Peyer's patch (tissue), 4 donors: Measurements from ENCODE around the gene MAD1L1. TPM values are rescaled to one million over a fixed set of nuclear protein-coding genes. Genes with fewer than 3 reads are reported as not detected.

ENCODE experiments used
- DNase-seq, 3 donors: peaks; one replicate each; pipeline ENCODE4 v3.0.0-alpha.2; 2017 to 2019
- H3K27ac ChIP-seq, 4 donors: fragments of 200-600 bp; sonication (generic); one replicate each; pipeline ENCODE4 v1.5.1; 2016 to 2019
- H3K27me3 ChIP-seq, 2 donors: fragments of 200-600 bp; sonication (generic); one replicate each; pipeline ENCODE4 v1.5.1; 2019
- H3K36me3 ChIP-seq, 3 donors: fragments of 200-600 bp; sonication (generic); one replicate each; pipeline ENCODE4 v1.5.1; 2016 to 2019
- H3K4me1 ChIP-seq, 4 donors: fragments of 200-600 bp; sonication (generic); one replicate each; pipeline ENCODE4 v1.5.1; 2016 to 2019
- H3K4me3 ChIP-seq, 4 donors: fragments of 200-600 bp; sonication (generic); 1 replicate in 3 of 4; 2 replicates in 1 of 4; pipeline ENCODE4 v1.5.1; 2016 to 2019; ENCODE audit warnings: mild to moderate bottlenecking in 1 of 4
- H3K9me3 ChIP-seq, 4 donors: fragments of 200-600 bp; sonication (generic); one replicate each; pipeline ENCODE4 v1.5.1; 2016 to 2019; ENCODE audit warnings: mild to moderate bottlenecking in 1 of 4
- POLR2A ChIP-seq, 2 donors: fragments of 450-650 bp; IDR thresholded peaks; one replicate each; pipeline ENCODE4 v1.5.1; 2017; ENCODE audit warnings: antibody characterized with exemption in 2 of 2, mild to moderate bottlenecking in 2 of 2, moderate library complexity in 2 of 2
- total RNA-seq, 4 donors: library from RNA; depleted of rRNA; stranded (reverse); fragments of >200 nt; gene quantifications; one replicate each; pipeline ENCODE4 v1.1.0, GENCODE V29; 2016
- TF ChIP-seq, protein P1 (sequence below), 6 experiments: fragments of 450-650 bp in 4 of 6; fragments of 200-600 bp in 2 of 6; sonication (generic) in 1 of 6; IDR thresholded peaks; one replicate each; pipeline ENCODE4 v1.5.1; 2017 to 2019; ENCODE audit warnings: antibody characterized with exemption in 6 of 6, mild to moderate bottlenecking in 3 of 6, moderate library complexity in 1 of 6

Gene MAD1L1
- total RNA-seq, 4 donors from 2014 or later: 43.9 to 417 (median 59.1) TPM

DNA sequence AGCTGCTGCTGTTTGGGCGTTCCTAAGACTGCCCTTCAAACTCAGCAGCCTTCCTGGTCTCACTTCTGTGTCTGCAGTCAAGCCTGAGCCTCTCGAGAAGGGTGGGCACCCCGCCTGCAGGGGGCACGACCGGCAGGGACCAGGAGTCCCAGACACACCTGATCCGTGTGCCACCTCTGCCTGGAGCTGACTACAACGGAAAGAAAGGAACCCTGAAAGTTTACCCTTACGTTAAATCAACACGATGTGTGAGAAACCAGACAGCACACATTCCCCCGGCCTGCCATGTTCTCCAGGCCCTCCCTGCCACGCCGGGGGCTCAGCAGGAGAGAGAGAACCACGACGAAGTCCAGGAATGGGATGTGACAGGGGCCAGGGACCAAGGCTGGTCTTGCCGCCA is 5.0 kb downstream of the MAD1L1 start:
- DNase-seq: no peak
- Histone ChIP-seq H3K9me3 (no peaks in the 10 kb centered on the region), H3K27ac (no peak overlapping the region), H3K36me3 (peaks cover 0 to 41% (median 0%) of the 10 kb centered on the region in 3 donors), H3K4me3 (no peak overlapping the region), H3K4me1 (peaks cover 0 to 20% (median 6%) of the 10 kb centered on the region in 4 donors), H3K27me3 (no peaks in the 10 kb centered on the region)
- TF ChIP-seq POLR2A (IDR thresholded peaks at IDR 0.05): no peak

DNA sequence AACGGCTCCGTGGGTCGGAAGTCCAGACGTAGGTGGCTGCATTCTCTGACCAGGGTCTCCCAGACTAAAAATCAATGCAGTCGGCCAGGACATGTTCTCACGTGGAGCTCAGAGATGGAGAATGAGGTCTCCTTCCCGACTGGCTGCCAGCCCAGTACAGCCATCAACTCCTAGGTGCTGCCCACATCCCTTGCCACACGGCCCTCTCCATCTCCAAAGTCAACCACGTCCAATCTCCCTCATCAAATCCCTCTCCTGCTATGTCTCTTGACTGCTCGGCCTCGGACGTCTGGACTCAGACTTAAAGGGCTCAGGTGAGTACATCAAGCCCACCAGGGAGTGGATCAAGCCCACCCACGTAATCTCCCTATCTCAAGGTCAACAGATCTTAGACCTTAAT is 6.9 kb downstream of the MAD1L1 start:
- no peaks in the 10 kb centered on the region for H3K27me3 ChIP-seq
- peaks cover 0 to 7% (median 0%) of the 10 kb centered on the region in 4 donors for H3K4me1 ChIP-seq
- no peak for DNase-seq
- peaks cover 0 to 58% (median 0%) of the 10 kb centered on the region in 3 donors for H3K36me3 ChIP-seq
- H3K9me3 ChIP-seq: no peaks in the 10 kb centered on the region
- H3K4me3 ChIP-seq: no peak overlapping the region
- no peak for TF ChIP-seq POLR2A (IDR thresholded peaks at IDR 0.05)
- TF ChIP-seq, protein P1, sequence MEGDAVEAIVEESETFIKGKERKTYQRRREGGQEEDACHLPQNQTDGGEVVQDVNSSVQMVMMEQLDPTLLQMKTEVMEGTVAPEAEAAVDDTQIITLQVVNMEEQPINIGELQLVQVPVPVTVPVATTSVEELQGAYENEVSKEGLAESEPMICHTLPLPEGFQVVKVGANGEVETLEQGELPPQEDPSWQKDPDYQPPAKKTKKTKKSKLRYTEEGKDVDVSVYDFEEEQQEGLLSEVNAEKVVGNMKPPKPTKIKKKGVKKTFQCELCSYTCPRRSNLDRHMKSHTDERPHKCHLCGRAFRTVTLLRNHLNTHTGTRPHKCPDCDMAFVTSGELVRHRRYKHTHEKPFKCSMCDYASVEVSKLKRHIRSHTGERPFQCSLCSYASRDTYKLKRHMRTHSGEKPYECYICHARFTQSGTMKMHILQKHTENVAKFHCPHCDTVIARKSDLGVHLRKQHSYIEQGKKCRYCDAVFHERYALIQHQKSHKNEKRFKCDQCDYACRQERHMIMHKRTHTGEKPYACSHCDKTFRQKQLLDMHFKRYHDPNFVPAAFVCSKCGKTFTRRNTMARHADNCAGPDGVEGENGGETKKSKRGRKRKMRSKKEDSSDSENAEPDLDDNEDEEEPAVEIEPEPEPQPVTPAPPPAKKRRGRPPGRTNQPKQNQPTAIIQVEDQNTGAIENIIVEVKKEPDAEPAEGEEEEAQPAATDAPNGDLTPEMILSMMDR (IDR thresholded peaks at IDR 0.05): no peak
- H3K27ac ChIP-seq: no peak overlapping the region

DNA sequence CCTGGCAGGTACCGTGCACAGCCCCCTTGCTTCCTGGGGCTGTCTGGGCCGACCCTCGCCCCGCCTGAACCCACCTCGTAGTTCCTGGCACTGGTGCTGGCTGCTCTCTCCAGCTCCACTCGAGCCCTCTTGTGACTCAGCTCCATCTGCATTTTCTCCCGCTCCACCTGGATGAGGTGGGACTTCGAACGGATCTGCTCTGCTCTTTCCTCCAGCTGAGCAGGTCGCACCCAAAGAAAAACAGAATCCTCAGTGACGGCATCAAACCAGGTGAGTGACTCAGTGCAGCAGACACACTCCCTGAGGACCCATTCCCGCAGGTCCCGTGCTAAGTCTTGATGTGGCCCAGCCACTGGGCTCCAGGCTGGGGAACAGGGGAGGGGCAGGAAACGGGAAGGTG is 7.4 kb downstream of the MAD1L1 start:
- no peaks in the 10 kb centered on the region for H3K9me3 ChIP-seq
- TF ChIP-seq, protein P1 (IDR thresholded peaks at IDR 0.05): no peak
- no peak for TF ChIP-seq POLR2A (IDR thresholded peaks at IDR 0.05)
- peaks cover 0 to 2% (median 0%) of the 10 kb centered on the region in 4 donors for H3K4me1 ChIP-seq
- H3K27me3 ChIP-seq: no peaks in the 10 kb centered on the region
- no peak for DNase-seq
- H3K27ac ChIP-seq: no peak overlapping the region
- peaks cover 0 to 61% (median 0%) of the 10 kb centered on the region in 3 donors for H3K36me3 ChIP-seq
- no peak overlapping the region for H3K4me3 ChIP-seq

DNA sequence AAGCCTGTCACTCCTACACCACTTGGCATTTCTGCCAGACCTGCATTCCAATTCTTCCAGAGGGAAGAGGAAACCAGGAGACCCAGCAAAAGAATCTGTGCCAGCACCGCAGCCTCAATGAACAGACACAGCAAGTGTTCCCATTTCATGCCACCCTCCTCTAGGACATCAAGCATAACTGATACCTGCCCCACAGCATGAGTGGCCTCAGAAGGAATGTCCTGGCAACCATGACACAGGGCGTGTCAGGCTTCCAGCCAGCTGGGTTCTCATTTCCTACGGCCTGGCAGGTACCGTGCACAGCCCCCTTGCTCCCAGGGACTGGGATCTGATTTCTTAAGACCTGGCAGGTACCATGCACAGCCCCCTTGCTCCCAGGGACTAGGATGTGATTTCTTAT is 7.8 kb downstream of the MAD1L1 start:
- TF ChIP-seq, protein P1 (IDR thresholded peaks at IDR 0.05): no peak
- no peak for TF ChIP-seq POLR2A (IDR thresholded peaks at IDR 0.05)
- no peaks in the 10 kb centered on the region for H3K27me3 ChIP-seq
- no peak for DNase-seq
- no peak overlapping the region for H3K4me3 ChIP-seq
- peaks cover 0 to 61% (median 0%) of the 10 kb centered on the region in 3 donors for H3K36me3 ChIP-seq
- no peaks in the 10 kb centered on the region for H3K9me3 ChIP-seq
- H3K27ac ChIP-seq: no peak overlapping the region
- no peaks in the 10 kb centered on the region for H3K4me1 ChIP-seq

DNA sequence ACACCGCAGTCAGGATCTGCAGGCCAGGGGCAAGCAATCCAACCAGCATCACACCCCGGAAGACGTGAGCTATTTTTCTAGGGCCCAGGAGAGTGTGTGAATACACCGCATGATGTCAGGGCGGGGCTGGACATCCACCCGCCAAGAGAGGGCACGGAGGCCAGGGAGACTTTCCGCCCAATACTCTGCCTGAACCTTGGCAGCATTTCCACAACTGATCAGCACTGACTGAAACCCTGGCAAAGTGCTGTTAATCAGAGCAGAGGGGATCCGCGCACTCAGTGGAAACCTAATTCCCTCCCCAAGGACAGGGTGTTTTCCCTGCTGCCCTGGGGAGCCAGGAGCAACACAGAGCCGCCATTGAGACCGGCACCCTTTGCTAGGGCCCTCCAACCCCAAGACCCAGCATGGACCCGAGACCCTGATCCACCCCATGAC is 8.2 kb downstream of the MAD1L1 start:
- H3K27me3 ChIP-seq: no peaks in the 10 kb centered on the region
- H3K36me3 ChIP-seq: peaks cover 0 to 57% (median 0%) of the 10 kb centered on the region in 3 donors
- H3K27ac ChIP-seq: no peak overlapping the region
- H3K9me3 ChIP-seq: no peaks in the 10 kb centered on the region
- TF ChIP-seq POLR2A (IDR thresholded peaks at IDR 0.05): no peak
- TF ChIP-seq, protein P1 (IDR thresholded peaks at IDR 0.05): no peak
- H3K4me1 ChIP-seq: no peaks in the 10 kb centered on the region
- H3K4me3 ChIP-seq: no peak overlapping the region
- no peak for DNase-seq

DNA sequence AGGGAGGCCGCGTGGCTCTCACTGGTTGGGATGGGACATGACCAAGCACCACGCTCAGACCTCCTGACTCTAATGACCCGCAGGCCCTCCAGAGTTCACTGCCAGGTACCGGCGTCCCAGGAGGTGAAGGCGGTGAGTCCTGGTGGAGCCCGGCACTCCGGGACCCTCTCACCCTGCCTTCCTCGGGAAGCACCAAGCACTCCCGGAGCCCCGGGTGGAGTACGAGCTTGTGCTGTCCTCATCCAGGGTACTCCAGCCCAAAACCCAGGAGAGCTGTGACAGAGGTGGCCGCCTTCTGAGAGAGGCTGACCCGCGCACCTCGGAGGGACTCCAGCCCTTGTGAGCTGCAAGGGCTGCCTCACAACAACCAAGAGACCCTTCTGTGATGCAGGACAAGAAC is 9.4 kb downstream of the MAD1L1 start:
- H3K27ac ChIP-seq: no peak overlapping the region
- no peak overlapping the region for H3K4me3 ChIP-seq
- no peak for TF ChIP-seq POLR2A (IDR thresholded peaks at IDR 0.05)
- TF ChIP-seq, protein P1 (IDR thresholded peaks at IDR 0.05): no peak
- no peak for DNase-seq
- H3K4me1 ChIP-seq: no peaks in the 10 kb centered on the region
- H3K9me3 ChIP-seq: no peaks in the 10 kb centered on the region
- H3K27me3 ChIP-seq: no peaks in the 10 kb centered on the region
- peaks cover 0 to 59% (median 0%) of the 10 kb centered on the region in 3 donors for H3K36me3 ChIP-seq
